CD4-positive, alpha-beta T cell treated with Interleukin-6 for 4 hours (primary cell): ENCODE measurements around the gene C9orf50.
"Not testable (repeated sequence)": the region's sequence is repeated elsewhere in the genome, so short reads cannot be mapped to it uniquely, and the experiment has no call there.

Experiments
- DNase-seq: peaks from one replicate; pipeline ENCODE4 v3.0.0-alpha.2; 2020; ENCODE audit warnings: mixed read lengths

Gene C9orf50

DNA sequence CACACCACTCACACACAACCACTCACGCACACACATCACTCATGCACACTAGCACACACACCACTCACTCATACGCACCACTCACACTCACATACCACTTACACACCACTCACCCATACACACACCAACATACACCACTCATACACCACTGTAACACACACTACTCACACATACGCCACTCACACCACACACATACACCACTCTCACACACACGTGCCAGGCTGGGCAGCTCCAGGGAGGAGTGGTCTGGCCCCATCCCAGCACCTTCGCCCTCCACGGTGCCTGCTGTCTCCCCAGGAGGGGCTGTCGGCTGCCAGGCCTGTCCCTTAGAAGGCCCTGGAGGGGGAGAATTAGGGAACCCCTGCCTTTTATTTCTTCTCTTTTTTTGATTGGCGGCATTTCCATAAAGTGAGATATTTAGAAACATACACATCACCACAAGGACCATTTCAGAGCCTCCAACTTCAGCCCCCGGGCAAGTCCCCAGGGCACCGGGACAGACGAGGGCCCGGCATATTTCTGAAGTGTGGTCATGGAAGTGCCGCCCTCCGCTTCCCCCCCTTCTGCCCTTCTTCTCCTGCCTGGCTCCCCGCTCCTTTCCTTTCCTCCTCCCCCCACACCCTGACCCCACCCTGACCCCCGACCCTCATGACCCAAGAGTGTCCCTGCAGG, 27.3 kb upstream of the C9orf50 start:
- DNase-seq: no peak

DNA sequence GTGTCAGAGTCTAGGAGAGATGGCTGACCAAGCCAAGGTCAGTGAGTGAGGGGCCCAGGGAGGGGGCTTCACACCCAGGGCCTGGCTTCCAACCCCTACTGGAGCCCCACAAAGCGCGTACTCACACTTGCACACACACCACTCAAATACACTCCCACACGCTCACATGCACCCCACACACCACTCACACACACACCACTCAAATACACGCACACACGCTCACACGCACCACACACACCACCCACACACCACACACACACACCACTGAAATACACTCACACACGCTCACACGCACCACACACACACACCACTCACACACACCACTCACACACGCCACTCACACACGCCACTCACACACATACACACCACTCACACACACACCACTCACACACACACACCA, 26.7 kb upstream of the C9orf50 start:
- DNase-seq: no peak

- DNase-seq: no peak
Observed at GRCh38 chr9:129646654-129647053, 25.8 kb upstream of the C9orf50 start.

- DNase-seq: no peak
Observed at GRCh38 chr9:129646252-129646651, 25.4 kb upstream of the C9orf50 start.

DNA sequence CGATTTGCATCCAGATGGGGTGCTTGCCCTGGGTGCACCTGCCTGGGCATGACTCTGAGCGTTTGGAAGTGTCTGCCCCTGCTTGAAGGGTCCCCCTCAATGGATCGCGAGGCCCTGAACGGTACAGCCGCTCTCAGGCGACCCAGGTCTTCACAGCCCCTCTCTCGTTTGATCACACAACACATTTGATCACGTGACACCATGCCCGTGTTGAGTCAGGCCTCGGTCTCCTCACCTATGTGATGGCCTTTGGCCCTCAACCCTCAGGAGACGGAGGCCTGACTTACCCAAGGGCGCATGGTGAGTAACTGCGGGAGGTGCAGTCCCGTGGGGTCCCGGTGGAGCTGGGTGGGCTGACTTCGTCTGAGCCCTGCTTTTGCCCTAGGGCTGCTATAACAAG, 24.0 kb upstream of the C9orf50 start:
- DNase-seq: no peak

DNA sequence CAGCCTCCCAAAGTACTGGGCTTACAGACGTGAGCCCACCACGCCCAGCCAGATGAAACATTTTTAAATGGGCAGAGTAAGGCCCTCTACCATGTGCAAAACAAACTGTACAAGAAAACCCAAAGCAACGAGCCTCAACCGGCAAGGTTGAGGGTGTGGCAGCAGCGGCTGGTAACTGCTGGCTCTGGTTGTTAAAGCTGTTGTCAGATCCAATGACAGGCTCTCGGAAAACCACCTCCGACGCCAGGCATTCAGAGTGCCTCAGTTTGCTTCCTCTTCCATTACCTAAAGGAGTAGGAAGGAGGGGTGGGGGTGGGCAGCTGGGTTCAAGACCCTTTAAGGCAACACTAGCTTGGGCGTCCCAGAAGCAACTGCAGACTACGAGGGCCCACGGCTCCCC, 23.5 kb upstream of the C9orf50 start:
- DNase-seq: no peak

DNA sequence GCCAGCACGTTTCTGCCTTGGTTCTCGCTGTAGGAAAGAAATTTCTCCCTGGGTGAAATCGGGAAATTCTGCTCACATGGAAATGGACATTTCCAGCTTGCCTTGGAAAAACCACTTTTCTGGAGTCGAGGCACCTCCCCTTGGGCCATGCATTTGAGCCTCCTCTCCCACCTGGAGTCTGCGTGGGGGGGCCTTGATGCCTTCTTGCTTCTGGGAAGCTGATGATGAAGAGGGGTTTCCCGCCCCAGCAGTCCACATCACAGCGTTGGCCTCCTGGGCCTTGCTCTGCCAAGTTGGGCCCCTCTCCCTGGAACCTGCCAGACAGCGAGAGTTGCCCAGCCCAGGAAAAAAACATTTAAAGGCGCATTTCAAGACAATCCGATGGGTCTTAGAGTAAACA, 22.8 kb upstream of the C9orf50 start:
- DNase-seq: no peak

DNA sequence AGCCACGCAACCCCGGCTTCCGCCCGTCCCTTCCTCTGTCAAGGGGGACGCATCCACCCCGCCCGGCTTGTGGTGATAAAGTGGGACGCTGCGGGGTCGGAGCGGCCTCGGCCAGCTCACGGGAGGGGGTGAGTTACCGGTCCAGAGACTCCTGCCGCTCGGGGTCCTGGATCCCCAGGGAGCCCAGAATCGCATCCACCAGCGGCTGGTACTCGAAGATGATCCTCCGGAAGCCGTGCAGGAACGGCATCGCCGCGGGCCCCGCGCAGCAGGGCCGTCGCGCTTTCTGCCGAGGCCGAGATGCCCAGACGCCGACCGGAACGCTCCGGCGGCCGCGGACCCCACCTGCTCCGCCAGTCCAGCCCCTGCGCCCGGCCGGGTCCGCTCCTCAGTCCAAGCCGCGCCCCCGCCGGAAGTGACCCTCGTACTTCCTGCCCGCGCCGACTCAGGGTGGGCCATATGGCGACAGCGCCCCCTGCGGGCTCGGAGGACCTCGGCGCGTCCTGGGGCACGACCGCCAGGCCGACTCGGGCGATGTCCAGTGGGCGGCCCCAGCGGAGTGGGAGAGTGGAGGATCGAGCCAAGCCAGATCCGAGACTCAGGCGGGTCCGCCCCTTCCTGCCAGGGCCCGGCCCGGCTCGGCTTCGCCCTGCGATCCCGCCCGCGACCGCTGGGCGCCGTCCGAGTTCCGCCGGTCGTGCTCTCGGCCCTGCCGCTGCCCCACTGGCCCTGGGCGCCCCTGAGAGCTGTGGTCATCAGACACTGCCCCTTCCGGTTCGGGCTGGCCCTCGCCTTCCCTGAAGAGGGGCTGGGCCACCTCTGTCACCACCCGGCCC, 21.1 kb upstream of the C9orf50 start, which contains the start of gene ASB6:
Gene ASB6, minus strand, starts transcription at position 402 of the 836 bp plus-strand sequence. Its CDS starts 152 bp downstream, at position 250.
- DNase-seq: peak; percentile 88

- no peak for DNase-seq
Observed at GRCh38 chr9:129640871-129641749, 20.2 kb upstream of the C9orf50 start.

- no peak for DNase-seq
Observed at GRCh38 chr9:129640086-129640870, 19.4 kb upstream of the C9orf50 start.

DNA sequence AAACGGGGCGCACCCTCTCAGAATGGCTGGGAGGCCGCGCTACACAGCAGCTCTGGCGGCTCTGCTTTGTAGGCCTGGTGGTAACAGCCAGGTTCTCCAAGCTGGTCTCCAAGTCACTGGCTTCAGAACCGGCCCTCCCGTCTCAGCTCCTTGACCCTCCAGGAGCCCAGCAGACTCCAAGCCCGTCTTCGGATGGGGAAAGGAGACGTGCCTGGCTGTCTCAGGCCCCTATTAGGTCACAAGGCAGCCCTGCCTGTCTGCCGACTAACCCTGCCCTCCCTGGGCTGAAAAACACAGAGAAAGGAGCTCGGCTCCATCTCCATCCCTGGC, 18.8 kb upstream of the C9orf50 start:
- no peak for DNase-seq

- DNase-seq: no peak
Observed at GRCh38 chr9:129639034-129639630, 18.2 kb upstream of the C9orf50 start.

- DNase-seq: no peak
Observed at GRCh38 chr9:129637673-129638439, 17.0 kb upstream of the C9orf50 start.

GRCh38 chr9:129637102-129637501, 16.2 kb upstream of the C9orf50 start:
- no peak for DNase-seq

- DNase-seq: not testable (repeated sequence)
Observed at GRCh38 chr9:129636343-129636742, 15.4 kb upstream of the C9orf50 start.

DNA sequence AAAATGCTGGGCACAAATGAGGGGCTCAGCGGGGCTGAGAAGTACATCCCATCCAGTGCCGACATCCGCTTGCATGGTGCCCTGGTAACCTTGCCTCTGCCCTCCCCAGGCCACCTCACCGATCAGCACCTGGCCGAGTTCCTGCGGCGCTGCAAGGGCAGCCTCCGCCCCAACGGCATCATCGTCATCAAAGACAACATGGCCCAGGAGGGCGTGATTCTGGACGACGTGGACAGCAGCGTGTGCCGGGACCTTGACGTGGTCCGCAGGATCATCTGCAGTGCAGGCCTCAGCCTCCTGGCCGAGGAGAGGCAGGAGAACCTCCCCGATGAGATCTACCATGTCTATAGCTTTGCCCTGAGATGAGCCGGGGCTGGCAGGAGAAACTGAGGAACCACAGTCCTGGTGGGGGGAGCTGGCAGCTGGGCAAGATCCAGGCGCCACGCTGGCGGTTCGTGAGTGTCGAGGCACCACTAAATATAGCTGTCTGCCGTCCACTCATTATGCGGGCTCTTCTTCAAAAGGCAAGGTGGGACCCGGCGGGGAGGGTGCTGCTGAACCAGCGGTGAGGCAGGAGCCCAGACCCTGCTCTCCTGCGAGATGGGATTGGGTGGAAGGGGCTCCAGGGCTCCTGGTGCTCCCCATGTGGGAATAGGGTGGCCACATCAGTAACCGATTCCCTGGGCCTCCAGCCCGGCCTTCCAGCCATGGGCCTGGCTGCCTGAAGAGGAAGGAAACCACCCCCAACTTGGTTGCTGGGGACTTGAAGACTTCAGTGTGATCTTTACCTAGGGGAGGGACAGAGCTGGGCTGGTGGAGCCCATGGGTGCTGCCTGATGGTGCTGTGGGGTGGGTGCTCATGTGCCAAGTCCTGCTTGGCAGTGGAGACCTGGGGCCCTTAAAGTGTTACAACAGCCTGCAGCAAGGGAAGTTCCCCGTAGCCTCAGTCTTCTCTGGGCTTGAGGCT, 14.5 kb upstream of the C9orf50 start:
- DNase-seq: no peak

- DNase-seq: no peak
Observed at GRCh38 chr9:129633848-129634247, 12.9 kb upstream of the C9orf50 start.

DNA sequence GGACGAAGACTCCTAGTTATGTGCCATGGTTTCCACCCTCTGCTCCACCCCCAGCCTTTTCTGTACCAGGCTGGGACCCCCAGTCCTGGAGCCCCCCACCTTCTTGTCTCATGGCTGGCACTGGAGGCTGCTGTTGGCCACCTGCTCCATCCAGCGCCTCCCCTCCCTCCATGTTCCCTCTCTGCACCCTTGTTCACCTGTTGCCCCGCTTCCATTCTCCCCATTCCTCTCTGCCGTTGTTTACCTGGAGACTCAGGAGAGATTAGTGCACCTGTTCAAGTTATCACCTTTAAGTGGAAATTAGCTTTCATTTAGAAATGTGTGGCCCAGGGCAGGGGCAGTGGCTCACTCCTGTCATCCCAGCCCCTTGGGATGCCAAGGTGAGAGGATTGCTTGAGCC, 12.3 kb upstream of the C9orf50 start:
- no peak for DNase-seq

DNA sequence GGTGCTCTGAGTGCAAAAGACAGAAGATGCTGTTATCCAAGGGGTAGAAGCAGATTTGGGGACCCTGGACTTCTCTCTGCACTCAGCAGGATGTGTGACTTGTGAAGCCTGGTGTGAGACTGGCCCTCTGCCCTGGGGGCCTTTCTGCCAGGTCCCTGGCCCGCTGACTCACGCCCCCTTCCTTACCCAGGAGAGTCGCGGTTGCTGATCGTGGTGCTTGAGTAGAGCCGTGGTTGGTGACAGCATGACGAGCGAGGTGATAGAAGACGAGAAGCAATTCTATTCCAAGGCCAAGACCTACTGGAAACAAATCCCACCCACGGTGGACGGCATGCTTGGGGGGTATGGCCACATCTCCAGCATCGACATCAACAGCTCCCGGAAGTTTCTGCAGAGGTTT, 11.6 kb upstream of the C9orf50 start:
- no peak for DNase-seq

DNA sequence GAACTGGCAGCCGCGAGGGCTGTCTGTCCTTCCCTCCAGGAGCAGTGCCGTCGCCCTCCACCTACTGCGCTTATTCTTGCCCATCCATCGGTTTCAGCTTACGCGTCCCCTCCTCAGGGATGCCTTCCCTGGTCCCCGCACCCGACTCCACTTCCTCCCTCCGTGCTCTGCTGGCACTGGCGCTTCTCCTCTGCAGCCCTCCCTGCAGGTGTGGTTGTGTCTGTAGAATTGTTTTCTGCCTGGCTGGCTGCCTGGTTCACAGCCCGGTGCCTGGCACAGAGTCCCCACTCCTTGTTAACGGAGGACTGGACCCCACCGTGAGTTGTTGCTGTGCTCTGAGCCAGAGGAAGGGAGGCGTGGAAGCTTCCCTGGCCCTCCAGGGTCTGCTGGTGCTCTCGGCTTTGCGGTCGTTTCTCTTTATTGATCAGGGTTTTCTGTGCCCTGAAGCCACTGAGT, 10.8 kb upstream of the C9orf50 start:
- no peak for DNase-seq
